Right atrium auricular region (tissue), 2 donors: ENCODE measurements around the gene RNF213. TPM values are rescaled to one million over a fixed set of nuclear protein-coding genes. Genes with fewer than 3 reads are reported as not detected.

Source experiments
- DNase-seq: peaks from one replicate; pipeline ENCODE4 v3.0.0-alpha.2; 2019; ENCODE audit warnings: low spot score
- H3K27ac ChIP-seq, 2 donors: fragments of 200-600 bp; sonication (generic); 1 replicate in 1 of 2; 2 replicates in 1 of 2; pipeline ENCODE4 v1.5.1; 2016 to 2019
- H3K27me3 ChIP-seq, 2 donors: fragments of 200-600 bp; sonication (generic); one replicate each; pipeline versions ENCODE4 v1.5.1 to v1.6.0; 2017 to 2019
- H3K36me3 ChIP-seq: fragments of 200-600 bp; sonication (generic); one replicate; pipeline ENCODE4 v1.5.1; 2016
- H3K4me1 ChIP-seq, 2 donors: fragments of 200-600 bp; sonication (generic); one replicate each; pipeline versions ENCODE4 v1.5.1 to v1.6.0; 2017 to 2019
- H3K4me3 ChIP-seq, 2 donors: fragments of 200-600 bp; sonication (generic); 1 replicate in 1 of 2; 2 replicates in 1 of 2; pipeline ENCODE4 v1.5.1; 2017 to 2019; ENCODE audit warnings: mild to moderate bottlenecking in 1 of 2, moderate library complexity in 1 of 2
- H3K9me3 ChIP-seq, 2 donors: fragments of 200-600 bp; sonication (generic); one replicate each; pipeline ENCODE4 v1.5.1; 2019
- total RNA-seq, 2 donors: library from RNA; depleted of rRNA; stranded (reverse); fragments of >200 nt; gene quantifications; one replicate each; pipeline ENCODE4 v1.1.0, GENCODE V29; 2016
- TF ChIP-seq, protein P1 (sequence below), 2 donors: fragments of 200-600 bp; sonication (generic); IDR thresholded peaks; one replicate each; pipeline ENCODE4 v1.5.1; 2019; ENCODE audit warnings: antibody characterized with exemption in 2 of 2

Gene RNF213
- total RNA-seq, 2 donors from 2014 or later, result 27.3 to 36.8 TPM

GRCh38 chr17:80438806-80439205, 178.2 kb downstream of the RNF213 start:
- TF ChIP-seq, protein P1, sequence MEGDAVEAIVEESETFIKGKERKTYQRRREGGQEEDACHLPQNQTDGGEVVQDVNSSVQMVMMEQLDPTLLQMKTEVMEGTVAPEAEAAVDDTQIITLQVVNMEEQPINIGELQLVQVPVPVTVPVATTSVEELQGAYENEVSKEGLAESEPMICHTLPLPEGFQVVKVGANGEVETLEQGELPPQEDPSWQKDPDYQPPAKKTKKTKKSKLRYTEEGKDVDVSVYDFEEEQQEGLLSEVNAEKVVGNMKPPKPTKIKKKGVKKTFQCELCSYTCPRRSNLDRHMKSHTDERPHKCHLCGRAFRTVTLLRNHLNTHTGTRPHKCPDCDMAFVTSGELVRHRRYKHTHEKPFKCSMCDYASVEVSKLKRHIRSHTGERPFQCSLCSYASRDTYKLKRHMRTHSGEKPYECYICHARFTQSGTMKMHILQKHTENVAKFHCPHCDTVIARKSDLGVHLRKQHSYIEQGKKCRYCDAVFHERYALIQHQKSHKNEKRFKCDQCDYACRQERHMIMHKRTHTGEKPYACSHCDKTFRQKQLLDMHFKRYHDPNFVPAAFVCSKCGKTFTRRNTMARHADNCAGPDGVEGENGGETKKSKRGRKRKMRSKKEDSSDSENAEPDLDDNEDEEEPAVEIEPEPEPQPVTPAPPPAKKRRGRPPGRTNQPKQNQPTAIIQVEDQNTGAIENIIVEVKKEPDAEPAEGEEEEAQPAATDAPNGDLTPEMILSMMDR (IDR thresholded peaks at IDR 0.05), result no peak
- H3K36me3 ChIP-seq, result no peaks in the 10 kb centered on the region

DNA sequence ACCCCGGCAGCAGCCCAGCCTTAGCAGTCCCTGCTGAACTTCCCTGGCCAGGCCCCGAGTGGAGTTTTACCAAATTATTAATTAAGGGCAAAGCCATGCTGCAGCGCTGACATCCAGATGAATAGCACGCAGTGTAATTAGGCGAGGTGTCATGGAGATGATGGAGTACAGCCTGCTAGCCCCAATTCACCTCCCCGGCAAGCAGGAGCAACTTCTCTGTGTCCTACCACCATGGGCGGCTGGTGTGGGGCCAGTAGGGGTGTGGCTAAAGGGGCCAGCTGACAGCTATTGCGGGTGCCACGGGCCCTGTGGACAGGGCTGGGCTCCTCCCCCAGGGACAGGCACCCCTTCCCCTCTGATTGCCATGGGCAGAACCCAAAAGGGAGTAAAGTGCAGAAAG, 178.8 kb downstream of the RNF213 start:
- Histone ChIP-seq H3K9me3 (no peaks in the 10 kb centered on the region), H3K27ac (no peak overlapping the region)
- TF ChIP-seq, protein P1 (IDR thresholded peaks at IDR 0.05), result no peak

More at GRCh38 chr17:80438806-80439205, 178.2 kb downstream of the RNF213 start:
- H3K4me3 ChIP-seq, result no peak overlapping the region
- H3K27me3 ChIP-seq, result no peaks in the 10 kb centered on the region
- no peak for DNase-seq
- no peak overlapping the region for H3K27ac ChIP-seq
- H3K4me1 ChIP-seq, result no peaks in the 10 kb centered on the region
- H3K9me3 ChIP-seq, result no peaks in the 10 kb centered on the region

GRCh38 chr17:80441133-80441578, 180.5 kb downstream of the RNF213 start:
- no peaks in the 10 kb centered on the region for H3K27me3 ChIP-seq
- TF ChIP-seq, protein P1 (IDR thresholded peaks at IDR 0.05), result no peak
- no peak overlapping the region for H3K4me3 ChIP-seq
- no peaks in the 10 kb centered on the region for H3K4me1 ChIP-seq
- H3K27ac ChIP-seq, result no peak overlapping the region
- H3K36me3 ChIP-seq, result no peaks in the 10 kb centered on the region
- no peaks in the 10 kb centered on the region for H3K9me3 ChIP-seq
- DNase-seq, result no peak

More for the DNA sequence above, 178.8 kb downstream of the RNF213 start:
- no peaks in the 10 kb centered on the region for H3K4me1 ChIP-seq
- no peaks in the 10 kb centered on the region for H3K27me3 ChIP-seq
- no peaks in the 10 kb centered on the region for H3K36me3 ChIP-seq
- no peak for DNase-seq
- no peak overlapping the region for H3K4me3 ChIP-seq

DNA sequence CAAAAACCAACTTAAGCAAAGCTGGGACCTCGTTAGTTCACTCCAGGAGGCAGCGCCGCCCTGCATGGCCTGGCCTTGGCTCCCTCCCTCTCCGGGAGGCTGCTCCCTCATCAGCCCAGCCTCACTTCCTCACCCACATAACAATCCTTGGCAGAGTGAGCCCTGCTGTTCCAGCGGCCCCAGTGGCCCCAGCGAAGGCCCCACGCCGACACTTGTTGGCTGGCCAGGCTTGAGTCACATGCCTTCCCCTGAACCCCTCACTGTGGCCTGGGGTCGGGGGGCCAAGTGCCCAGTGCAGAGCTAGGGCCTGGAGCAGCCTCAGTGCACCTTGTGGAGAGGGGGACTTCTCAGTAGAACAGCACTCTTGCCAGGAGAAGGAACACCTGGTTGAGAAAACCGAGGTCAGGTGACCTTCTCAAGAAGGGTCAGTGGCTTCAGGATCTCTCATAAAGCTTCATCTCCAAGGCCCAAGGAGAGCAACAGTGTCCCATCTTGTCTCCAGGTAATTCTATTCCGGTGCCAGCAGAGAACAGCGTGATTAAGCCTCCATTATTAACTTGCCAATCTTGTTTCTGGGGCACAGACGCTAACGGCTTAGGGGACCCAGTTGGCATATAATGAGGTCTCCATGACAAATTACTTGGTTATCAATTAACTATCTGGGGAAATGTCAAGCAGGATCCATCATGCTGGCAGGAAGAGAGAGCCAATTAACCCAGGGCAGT, 181.1 kb downstream of the RNF213 start:
- H3K27me3 ChIP-seq, result no peaks in the 10 kb centered on the region
- DNase-seq, result no peak
- no peak overlapping the region for H3K27ac ChIP-seq
- H3K9me3 ChIP-seq, result no peaks in the 10 kb centered on the region
- H3K36me3 ChIP-seq, result no peaks in the 10 kb centered on the region
- no peaks in the 10 kb centered on the region for H3K4me1 ChIP-seq
- TF ChIP-seq, protein P1 (IDR thresholded peaks at IDR 0.05), result no peak
- H3K4me3 ChIP-seq, result no peak overlapping the region

DNA sequence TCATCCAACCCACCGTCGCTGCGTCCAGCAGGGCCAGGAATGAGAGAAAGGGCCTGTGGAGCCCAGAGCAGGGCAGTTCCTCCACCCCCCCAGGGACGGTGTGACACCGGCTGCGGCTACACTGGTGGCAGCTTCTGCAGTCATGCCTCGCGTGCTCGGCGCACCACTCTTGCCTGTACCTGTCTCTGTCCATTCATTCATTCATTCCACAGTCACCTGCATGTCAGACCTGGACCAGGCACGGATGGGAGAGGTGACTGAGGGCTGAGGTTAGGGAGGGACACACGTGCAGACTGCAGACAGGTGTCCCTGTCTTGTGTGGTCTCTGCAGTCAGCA, 181.6 kb downstream of the RNF213 start:
- no peaks in the 10 kb centered on the region for H3K36me3 ChIP-seq
- no peaks in the 10 kb centered on the region for H3K4me1 ChIP-seq
- no peaks in the 10 kb centered on the region for H3K27me3 ChIP-seq
- no peak overlapping the region for H3K4me3 ChIP-seq
- TF ChIP-seq, protein P1 (IDR thresholded peaks at IDR 0.05), result no peak
- H3K27ac ChIP-seq, result no peak overlapping the region
- DNase-seq, result no peak
- H3K9me3 ChIP-seq, result no peaks in the 10 kb centered on the region

GRCh38 chr17:80442764-80443163, 182.1 kb downstream of the RNF213 start:
- H3K4me3 ChIP-seq, result no peak overlapping the region
- H3K9me3 ChIP-seq, result no peaks in the 10 kb centered on the region
- no peaks in the 10 kb centered on the region for H3K36me3 ChIP-seq
- H3K4me1 ChIP-seq, result no peaks in the 10 kb centered on the region
- no peak overlapping the region for H3K27ac ChIP-seq
- H3K27me3 ChIP-seq, result no peaks in the 10 kb centered on the region
- TF ChIP-seq, protein P1 (IDR thresholded peaks at IDR 0.05), result no peak
- no peak for DNase-seq
